SK-N-SH treated with all-trans-retinoic acid at 6 μM for 48 hours (cell line): ENCODE data around the gene ABCG4.

Experiments
- ATAC-seq: fragments of 200-7000 bp; cut with Tn5 transposase; 3 replicates; pipeline ENCODE4 v1.9.1; 2020; ENCODE audit warnings: mild to moderate bottlenecking, moderate library complexity
- ARNTL ChIP-seq: fragments of 450-650 bp; formaldehyde crosslinking; IDR thresholded peaks from 2 replicates; pipeline ENCODE4 v1.5.0; 2020; ENCODE audit warnings: low read depth, mild to moderate bottlenecking, moderate library complexity, borderline replicate concordance
- BACH2 ChIP-seq: fragments of 250-450 bp; sonication (Bioruptor Pico); IDR thresholded peaks from 2 replicates; pipeline ENCODE4 v1.9.0; 2021; ENCODE audit warnings: mild to moderate bottlenecking, borderline replicate concordance
- CSDC2 ChIP-seq: fragments of 250-450 bp; sonication (Bioruptor Pico); IDR thresholded peaks from 2 replicates; pipeline ENCODE4 v1.5.0; 2020; ENCODE audit warnings: mild to moderate bottlenecking, moderate library complexity
- CSRNP3 ChIP-seq: fragments of 250-450 bp; sonication (Bioruptor Pico); IDR thresholded peaks from 2 replicates; pipeline ENCODE4 v1.5.1; 2021; ENCODE audit warnings: mild to moderate bottlenecking, moderate library complexity
- ESRRG ChIP-seq: fragments of 250-450 bp; sonication (Bioruptor Pico); IDR thresholded peaks from 2 replicates; pipeline ENCODE4 v1.6.1; 2021; ENCODE audit warnings: mild to moderate bottlenecking
- GLIS3 ChIP-seq: fragments of 250-450 bp; sonication (Bioruptor Pico); IDR thresholded peaks from 2 replicates; pipeline ENCODE4 v1.5.0; 2020; ENCODE audit warnings: mild to moderate bottlenecking, moderate library complexity
- ISL1 ChIP-seq: fragments of 250-450 bp; sonication (Bioruptor Pico); IDR thresholded peaks from 2 replicates; pipeline ENCODE4 v2.1.2; 2022; ENCODE audit warnings: mild to moderate bottlenecking, moderate library complexity
- POU6F1 ChIP-seq: fragments of 250-450 bp; sonication (Bioruptor Pico); IDR thresholded peaks from 2 replicates; pipeline ENCODE4 v1.8.0; 2021; ENCODE audit warnings: low read depth, mild to moderate bottlenecking, moderate library complexity, borderline replicate concordance
- PPARA ChIP-seq: fragments of 250-450 bp; sonication (Bioruptor Pico); IDR thresholded peaks from 2 replicates; pipeline ENCODE4 v1.5.0; 2020; ENCODE audit warnings: mild to moderate bottlenecking, borderline replicate concordance
- RARB ChIP-seq: fragments of 250-450 bp; sonication (Bioruptor Pico); IDR thresholded peaks from 2 replicates; pipeline ENCODE4 v1.8.0; 2021; ENCODE audit warnings: mild to moderate bottlenecking, moderate library complexity
- SNAI2 ChIP-seq: fragments of 250-450 bp; sonication (Bioruptor Pico); IDR thresholded peaks from 2 replicates; pipeline ENCODE4 v1.5.0; 2020; ENCODE audit warnings: mild to moderate bottlenecking, moderate library complexity
- TCF4 ChIP-seq: fragments of 250-450 bp; sonication (Bioruptor Pico); IDR thresholded peaks from 2 replicates; pipeline ENCODE4 v1.8.0; 2021; ENCODE audit warnings: mild to moderate bottlenecking, moderate library complexity, borderline replicate concordance
- TOX ChIP-seq: fragments of 250-450 bp; sonication (Bioruptor Pico); IDR thresholded peaks from 2 replicates; pipeline ENCODE4 v1.8.0; 2021; ENCODE audit warnings: mild to moderate bottlenecking, moderate library complexity, borderline replicate concordance
- ZC3H10 ChIP-seq: fragments of 250-450 bp; sonication (Bioruptor Pico); IDR thresholded peaks from 2 replicates; pipeline ENCODE4 v1.5.1; 2021; ENCODE audit warnings: mild to moderate bottlenecking, moderate library complexity
- ZFP3 ChIP-seq: fragments of 250-450 bp; sonication (Bioruptor Pico); IDR thresholded peaks from 2 replicates; pipeline ENCODE4 v1.5.0; 2020; ENCODE audit warnings: mild to moderate bottlenecking, moderate library complexity
- ZFP30 ChIP-seq: fragments of 450-650 bp; formaldehyde crosslinking; IDR thresholded peaks from 2 replicates; pipeline ENCODE4 v1.5.0; 2022; ENCODE audit warnings: mild to moderate bottlenecking, moderate library complexity
- ZNF565 ChIP-seq: fragments of 450-650 bp; formaldehyde crosslinking; conservative IDR thresholded peaks from 2 replicates; pipeline ENCODE4 v1.5.0; 2020; ENCODE audit warnings: low read depth, mild to moderate bottlenecking, moderate library complexity
- ZNF70 ChIP-seq: fragments of 450-650 bp; formaldehyde crosslinking; IDR thresholded peaks from 2 replicates; pipeline ENCODE4 v1.5.0; 2020; ENCODE audit warnings: mild to moderate bottlenecking, moderate library complexity
- ZNF8 ChIP-seq: fragments of 450-650 bp; formaldehyde crosslinking; IDR thresholded peaks from 2 replicates; pipeline ENCODE4 v1.5.0; 2020; ENCODE audit warnings: mild to moderate bottlenecking, moderate library complexity
- TF ChIP-seq, protein P1 (sequence below): fragments of 250-450 bp; sonication (Bioruptor Pico); IDR thresholded peaks from 2 replicates; pipeline ENCODE4 v1.5.0; 2020; ENCODE audit warnings: mild to moderate bottlenecking, moderate library complexity
- TF ChIP-seq, protein P2 (sequence below): fragments of 250-450 bp; sonication (Bioruptor Pico); IDR thresholded peaks from 2 replicates; pipeline ENCODE4 v1.5.1; 2020; ENCODE audit warnings: low read depth, mild to moderate bottlenecking, moderate library complexity

The ABCG4 gene

GRCh38 chr11:119202554-119202953, 53.7 kb downstream of the ABCG4 start:
- TF ChIP-seq, protein P1, sequence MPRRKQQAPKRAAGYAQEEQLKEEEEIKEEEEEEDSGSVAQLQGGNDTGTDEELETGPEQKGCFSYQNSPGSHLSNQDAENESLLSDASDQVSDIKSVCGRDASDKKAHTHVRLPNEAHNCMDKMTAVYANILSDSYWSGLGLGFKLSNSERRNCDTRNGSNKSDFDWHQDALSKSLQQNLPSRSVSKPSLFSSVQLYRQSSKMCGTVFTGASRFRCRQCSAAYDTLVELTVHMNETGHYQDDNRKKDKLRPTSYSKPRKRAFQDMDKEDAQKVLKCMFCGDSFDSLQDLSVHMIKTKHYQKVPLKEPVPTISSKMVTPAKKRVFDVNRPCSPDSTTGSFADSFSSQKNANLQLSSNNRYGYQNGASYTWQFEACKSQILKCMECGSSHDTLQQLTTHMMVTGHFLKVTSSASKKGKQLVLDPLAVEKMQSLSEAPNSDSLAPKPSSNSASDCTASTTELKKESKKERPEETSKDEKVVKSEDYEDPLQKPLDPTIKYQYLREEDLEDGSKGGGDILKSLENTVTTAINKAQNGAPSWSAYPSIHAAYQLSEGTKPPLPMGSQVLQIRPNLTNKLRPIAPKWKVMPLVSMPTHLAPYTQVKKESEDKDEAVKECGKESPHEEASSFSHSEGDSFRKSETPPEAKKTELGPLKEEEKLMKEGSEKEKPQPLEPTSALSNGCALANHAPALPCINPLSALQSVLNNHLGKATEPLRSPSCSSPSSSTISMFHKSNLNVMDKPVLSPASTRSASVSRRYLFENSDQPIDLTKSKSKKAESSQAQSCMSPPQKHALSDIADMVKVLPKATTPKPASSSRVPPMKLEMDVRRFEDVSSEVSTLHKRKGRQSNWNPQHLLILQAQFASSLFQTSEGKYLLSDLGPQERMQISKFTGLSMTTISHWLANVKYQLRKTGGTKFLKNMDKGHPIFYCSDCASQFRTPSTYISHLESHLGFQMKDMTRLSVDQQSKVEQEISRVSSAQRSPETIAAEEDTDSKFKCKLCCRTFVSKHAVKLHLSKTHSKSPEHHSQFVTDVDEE (CRISPR knock-in tag) = no peak
- TF ChIP-seq ZFP3 (CRISPR knock-in tag) = no peak
- TF ChIP-seq ZNF8 (CRISPR knock-in tag) = no peak
- TF ChIP-seq ZFP30 = no peak
- TF ChIP-seq RARB (CRISPR knock-in tag) = no peak
- no peak for TF ChIP-seq BACH2 (CRISPR knock-in tag)
- no peak for TF ChIP-seq TCF4 (CRISPR knock-in tag)
- no peak for TF ChIP-seq GLIS3 (CRISPR knock-in tag)
- no peak for TF ChIP-seq ZC3H10
- TF ChIP-seq SNAI2 (CRISPR knock-in tag) = no peak
- TF ChIP-seq POU6F1 (CRISPR knock-in tag) = no peak
- no peak for TF ChIP-seq ZNF565
- no peak for TF ChIP-seq ESRRG (CRISPR knock-in tag)
- TF ChIP-seq, protein P2, sequence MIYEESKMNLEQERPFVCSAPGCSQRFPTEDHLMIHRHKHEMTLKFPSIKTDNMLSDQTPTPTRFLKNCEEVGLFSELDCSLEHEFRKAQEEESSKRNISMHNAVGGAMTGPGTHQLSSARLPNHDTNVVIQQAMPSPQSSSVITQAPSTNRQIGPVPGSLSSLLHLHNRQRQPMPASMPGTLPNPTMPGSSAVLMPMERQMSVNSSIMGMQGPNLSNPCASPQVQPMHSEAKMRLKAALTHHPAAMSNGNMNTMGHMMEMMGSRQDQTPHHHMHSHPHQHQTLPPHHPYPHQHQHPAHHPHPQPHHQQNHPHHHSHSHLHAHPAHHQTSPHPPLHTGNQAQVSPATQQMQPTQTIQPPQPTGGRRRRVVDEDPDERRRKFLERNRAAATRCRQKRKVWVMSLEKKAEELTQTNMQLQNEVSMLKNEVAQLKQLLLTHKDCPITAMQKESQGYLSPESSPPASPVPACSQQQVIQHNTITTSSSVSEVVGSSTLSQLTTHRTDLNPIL (CRISPR knock-in tag) = no peak
- TF ChIP-seq ISL1 = no peak
- no peak for TF ChIP-seq PPARA (CRISPR knock-in tag)
- TF ChIP-seq ZNF70 (CRISPR knock-in tag) = no peak
- no peak for TF ChIP-seq CSDC2 (CRISPR knock-in tag)
- TF ChIP-seq ARNTL (CRISPR knock-in tag) = no peak
- no peak for TF ChIP-seq TOX (CRISPR knock-in tag)
- no peak for ATAC-seq

DNA sequence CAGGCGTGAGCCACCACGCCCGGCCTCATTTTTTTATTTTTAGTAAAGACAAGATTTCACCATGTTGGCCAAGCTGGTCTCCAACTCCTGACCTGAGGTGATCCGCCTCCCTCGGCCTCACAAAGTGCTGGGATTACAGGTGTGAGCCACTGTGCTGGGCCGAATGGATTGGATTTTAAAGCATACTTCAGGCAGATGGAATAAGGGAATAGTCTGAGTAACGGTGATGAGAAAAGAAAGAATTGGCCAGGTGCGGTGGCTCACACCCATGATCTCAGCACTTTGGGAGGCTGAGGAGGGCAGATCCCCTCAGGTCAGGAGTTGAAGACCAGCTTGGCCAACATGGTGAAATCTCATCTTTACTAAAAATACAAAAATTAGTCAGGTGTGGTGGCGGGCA, 55.2 kb downstream of the ABCG4 start:
- TF ChIP-seq ZC3H10 = no peak
- TF ChIP-seq POU6F1 (CRISPR knock-in tag) = no peak
- TF ChIP-seq ZNF70 (CRISPR knock-in tag) = no peak
- TF ChIP-seq TOX (CRISPR knock-in tag) = no peak
- TF ChIP-seq ZNF565 = no peak
- no peak for TF ChIP-seq ISL1
- TF ChIP-seq ARNTL (CRISPR knock-in tag) = no peak
- no peak for TF ChIP-seq TCF4 (CRISPR knock-in tag)
- no peak for TF ChIP-seq CSRNP3
- TF ChIP-seq PPARA (CRISPR knock-in tag) = no peak
- TF ChIP-seq SNAI2 (CRISPR knock-in tag) = no peak
- TF ChIP-seq, all 23 proteins: peak for 0

DNA sequence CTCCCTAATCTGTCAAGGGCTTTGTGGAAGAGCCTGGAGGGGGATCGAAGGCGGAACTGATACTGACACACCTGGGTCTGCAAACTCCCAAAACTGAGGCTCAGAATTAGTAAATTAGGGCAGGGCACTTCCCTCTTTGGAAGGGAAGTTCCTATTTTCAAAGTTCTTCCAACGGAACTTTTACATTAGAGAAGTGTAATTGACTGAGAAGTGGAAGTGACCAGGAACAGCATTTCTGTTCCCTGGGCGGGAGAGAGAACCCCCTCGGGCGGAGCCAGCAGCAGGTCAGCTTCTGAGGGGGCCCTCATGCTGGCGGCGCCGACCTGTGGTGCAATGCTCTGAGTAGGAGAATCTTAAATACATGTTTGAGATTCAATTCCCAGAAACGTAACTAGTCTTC, 56.2 kb downstream of the ABCG4 start:
- no peak for ATAC-seq
- TF ChIP-seq POU6F1 (CRISPR knock-in tag) = no peak
- TF ChIP-seq BACH2 (CRISPR knock-in tag) = no peak
- TF ChIP-seq, protein P2 (CRISPR knock-in tag) = no peak
- TF ChIP-seq ZNF8 (CRISPR knock-in tag) = no peak

More for the DNA sequence above, 55.2 kb downstream of the ABCG4 start:
- ATAC-seq = no peak
